Activated CD8-positive, alpha-beta T cell treated with anti-CD3 and anti-CD28 coated beads for 36 hours (primary cell): ENCODE results near the gene ADAM22. TPM values are rescaled to one million over a fixed set of nuclear protein-coding genes. Genes with fewer than 3 reads are reported as not detected.

ENCODE experiments used
- ATAC-seq: fragments of 200-7000 bp; cut with Tn5 transposase; one replicate; pipeline ENCODE4 v1.10.0; 2021; ENCODE audit warnings: mild to moderate bottlenecking, moderate library complexity
- CTCF ChIA-PET: fragments of 350-600 bp; sonication (Branson Sonifier 250); formaldehyde crosslinking; loops from one replicate; lab custom pipeline; 2021; ENCODE audit warnings: antibody characterized with exemption; lab: Charles Lee
- POLR2A ChIA-PET: fragments of 350-600 bp; sonication (Branson Sonifier 250); formaldehyde crosslinking; loops from one replicate; lab custom pipeline; 2021; ENCODE audit warnings: antibody characterized with exemption; lab: Charles Lee
- DNase-seq: peaks from one replicate; pipeline ENCODE4 v3.0.0-alpha.2; 2020
- H3K27ac Mint-ChIP-seq: one replicate; pipeline ENCODE4 v1.8.0; 2021; ENCODE audit warnings: mild to moderate bottlenecking, mixed read lengths
- H3K27me3 Mint-ChIP-seq: one replicate; pipeline ENCODE4 v1.8.0; 2021; ENCODE audit warnings: mixed read lengths
- H3K36me3 Mint-ChIP-seq: one replicate; pipeline ENCODE4 v1.8.0; 2021; ENCODE audit warnings: low read depth, mixed read lengths
- H3K4me1 Mint-ChIP-seq: one replicate; pipeline ENCODE4 v1.8.0; 2021; ENCODE audit warnings: low read depth, mixed read lengths
- H3K4me3 Mint-ChIP-seq: one replicate; pipeline ENCODE4 v1.8.0; 2021; ENCODE audit warnings: mild to moderate bottlenecking, moderate library complexity, mixed read lengths
- H3K9me3 Mint-ChIP-seq: one replicate; pipeline ENCODE4 v1.8.0; 2021; ENCODE audit warnings: mixed read lengths
- intact Hi-C: fragments of 100-400 bp; cut with micrococcal nuclease; formaldehyde crosslinking; loops from one replicate; pipeline ENCODE4 v1.10.0; 2022
- total RNA-seq, 2 experiments: library from RNA; stranded (reverse); gene quantifications; one replicate each; pipeline ENCODE4 v1.2.3, GENCODE V29; 2021
- TF ChIP-seq, protein P1 (sequence below): fragments of 200-600 bp; IDR thresholded peaks from one replicate; pipeline ENCODE4 v1.8.0; 2022; ENCODE audit warnings: antibody characterized with exemption, mild to moderate bottlenecking

ADAM22 gene
- total RNA-seq, 2 experiments from 2014 or later = 2.3 to 3.0 TPM

DNA sequence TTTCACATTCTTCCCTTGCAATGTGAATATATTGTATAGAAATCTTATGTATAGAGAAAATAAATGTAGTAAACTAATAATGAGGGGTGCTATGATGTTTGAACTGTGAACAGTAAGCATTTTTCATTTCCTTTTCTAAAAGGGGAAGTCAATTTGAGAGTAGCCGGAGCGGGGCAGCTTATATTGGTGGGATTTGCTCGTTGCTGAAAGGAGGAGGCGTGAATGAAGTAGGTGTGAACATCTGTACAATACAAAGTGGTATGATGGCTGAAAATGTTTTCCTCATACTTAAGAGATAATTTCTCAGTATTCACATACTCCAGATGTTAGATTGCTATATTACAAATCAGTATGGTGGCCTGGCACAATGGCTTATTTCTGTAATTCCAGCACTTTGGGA, 198.7 kb downstream of the ADAM22 start:
- intact Hi-C loops = no loop called here
- Mint-ChIP-seq H3K4me3 (no peak overlapping the region), H3K27ac (no peak overlapping the region), H3K9me3 (no peaks in the 10 kb centered on the region), H3K36me3 (no peaks in the 10 kb centered on the region), H3K4me1 (no peaks in the 10 kb centered on the region), H3K27me3 (no peaks in the 10 kb centered on the region)
- ChIA-PET CTCF (no interaction called here), POLR2A (no interaction called here)
- DNase-seq = no peak
- TF ChIP-seq, protein P1, sequence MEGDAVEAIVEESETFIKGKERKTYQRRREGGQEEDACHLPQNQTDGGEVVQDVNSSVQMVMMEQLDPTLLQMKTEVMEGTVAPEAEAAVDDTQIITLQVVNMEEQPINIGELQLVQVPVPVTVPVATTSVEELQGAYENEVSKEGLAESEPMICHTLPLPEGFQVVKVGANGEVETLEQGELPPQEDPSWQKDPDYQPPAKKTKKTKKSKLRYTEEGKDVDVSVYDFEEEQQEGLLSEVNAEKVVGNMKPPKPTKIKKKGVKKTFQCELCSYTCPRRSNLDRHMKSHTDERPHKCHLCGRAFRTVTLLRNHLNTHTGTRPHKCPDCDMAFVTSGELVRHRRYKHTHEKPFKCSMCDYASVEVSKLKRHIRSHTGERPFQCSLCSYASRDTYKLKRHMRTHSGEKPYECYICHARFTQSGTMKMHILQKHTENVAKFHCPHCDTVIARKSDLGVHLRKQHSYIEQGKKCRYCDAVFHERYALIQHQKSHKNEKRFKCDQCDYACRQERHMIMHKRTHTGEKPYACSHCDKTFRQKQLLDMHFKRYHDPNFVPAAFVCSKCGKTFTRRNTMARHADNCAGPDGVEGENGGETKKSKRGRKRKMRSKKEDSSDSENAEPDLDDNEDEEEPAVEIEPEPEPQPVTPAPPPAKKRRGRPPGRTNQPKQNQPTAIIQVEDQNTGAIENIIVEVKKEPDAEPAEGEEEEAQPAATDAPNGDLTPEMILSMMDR = no peak
- no peak for ATAC-seq

DNA sequence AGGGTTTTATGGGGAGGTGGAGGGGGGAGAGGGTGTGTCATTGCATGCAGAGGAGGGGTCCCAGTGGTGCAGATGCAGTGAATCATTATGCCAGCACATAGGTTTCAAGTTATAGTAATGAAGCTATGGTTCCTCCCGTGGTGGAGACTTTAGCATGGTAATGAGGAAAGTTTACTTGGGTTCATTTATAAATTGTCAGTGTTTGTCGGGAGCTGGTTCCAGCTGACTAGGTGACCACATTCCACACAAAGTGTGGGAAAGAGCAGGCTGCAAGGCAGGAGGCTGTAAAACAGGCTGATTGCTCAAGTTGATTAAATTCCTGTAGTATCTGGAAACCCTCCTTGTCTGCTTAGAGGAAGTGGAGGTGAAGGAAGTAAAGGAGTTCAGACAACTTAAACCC, 206.9 kb downstream of the ADAM22 start:
- no peaks in the 10 kb centered on the region for H3K36me3 Mint-ChIP-seq
- TF ChIP-seq, protein P1 = no peak
- ATAC-seq = no peak
- H3K27ac Mint-ChIP-seq = no peak overlapping the region
- ChIA-PET POLR2A (no interaction called here), CTCF (interaction anchor here (0.9 to 1.6 kb wide), 2 partner anchors 16 to 29 kb away, joined by 3 to 5 read pairs; no protein-coding TSS in a partner anchor)
- no peaks in the 10 kb centered on the region for H3K9me3 Mint-ChIP-seq
- H3K4me1 Mint-ChIP-seq = no peaks in the 10 kb centered on the region
- no peak overlapping the region for H3K4me3 Mint-ChIP-seq
- H3K27me3 Mint-ChIP-seq = no peaks in the 10 kb centered on the region
- intact Hi-C loops = no loop called here
- DNase-seq = no peak

DNA sequence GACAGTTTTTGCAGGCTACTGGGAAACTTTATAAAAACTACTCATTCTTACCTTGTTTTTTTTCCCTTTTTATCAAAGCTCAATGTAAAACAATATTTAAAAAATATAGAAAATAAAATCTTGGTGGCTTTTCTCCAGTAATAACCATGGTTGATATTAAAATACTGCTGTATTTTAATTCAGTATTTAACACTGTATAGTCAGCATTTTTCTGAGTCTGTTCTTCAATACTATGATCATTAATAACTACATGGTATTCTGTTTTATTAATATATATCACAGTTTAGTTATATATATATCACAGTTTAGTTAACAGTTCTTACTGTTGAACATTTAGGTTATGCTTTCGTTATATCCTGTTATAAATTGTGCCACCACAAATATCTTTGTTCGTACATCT, 207.4 kb downstream of the ADAM22 start:
- CTCF ChIA-PET = interaction anchor here (0.9 to 1.6 kb wide), 2 partner anchors 15 to 28 kb away, joined by 3 to 5 read pairs; no protein-coding TSS in a partner anchor
- ATAC-seq (no peak), DNase-seq (no peak)
- H3K27ac Mint-ChIP-seq = no peak overlapping the region
- H3K9me3 Mint-ChIP-seq = no peaks in the 10 kb centered on the region
- H3K27me3 Mint-ChIP-seq = no peaks in the 10 kb centered on the region
- no peaks in the 10 kb centered on the region for H3K36me3 Mint-ChIP-seq
- H3K4me3 Mint-ChIP-seq = no peak overlapping the region
- intact Hi-C loops = no loop called here
- POLR2A ChIA-PET = no interaction called here
- H3K4me1 Mint-ChIP-seq = no peaks in the 10 kb centered on the region
- TF ChIP-seq, protein P1 = no peak

DNA sequence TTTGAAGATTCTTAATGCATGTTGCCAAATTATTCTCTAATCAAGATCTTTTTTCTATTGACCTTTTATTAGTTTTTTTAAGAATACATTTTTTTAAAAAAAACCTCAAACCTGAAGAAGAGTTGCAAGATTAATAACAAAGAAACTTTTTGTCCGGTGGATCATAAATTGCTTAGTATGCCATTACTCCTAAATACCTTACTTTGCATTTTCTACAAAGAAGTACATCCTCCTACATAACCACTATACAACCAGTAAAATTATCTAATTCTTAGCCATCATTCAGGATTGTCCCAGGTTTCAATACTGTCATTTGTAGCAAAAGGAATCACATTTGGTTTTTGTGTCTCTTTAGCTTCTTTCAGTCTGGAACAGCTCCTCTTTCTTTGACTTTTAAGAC, 207.9 kb downstream of the ADAM22 start:
- CTCF ChIA-PET = no interaction called here
- intact Hi-C loops = no loop called here
- ATAC-seq = no peak
- DNase-seq = no peak
- no peak overlapping the region for H3K27ac Mint-ChIP-seq
- TF ChIP-seq, protein P1 = no peak
- H3K4me3 Mint-ChIP-seq = no peak overlapping the region
- H3K4me1 Mint-ChIP-seq = no peaks in the 10 kb centered on the region
- no peaks in the 10 kb centered on the region for H3K9me3 Mint-ChIP-seq
- H3K36me3 Mint-ChIP-seq = no peaks in the 10 kb centered on the region
- no peaks in the 10 kb centered on the region for H3K27me3 Mint-ChIP-seq
- POLR2A ChIA-PET = no interaction called here

DNA sequence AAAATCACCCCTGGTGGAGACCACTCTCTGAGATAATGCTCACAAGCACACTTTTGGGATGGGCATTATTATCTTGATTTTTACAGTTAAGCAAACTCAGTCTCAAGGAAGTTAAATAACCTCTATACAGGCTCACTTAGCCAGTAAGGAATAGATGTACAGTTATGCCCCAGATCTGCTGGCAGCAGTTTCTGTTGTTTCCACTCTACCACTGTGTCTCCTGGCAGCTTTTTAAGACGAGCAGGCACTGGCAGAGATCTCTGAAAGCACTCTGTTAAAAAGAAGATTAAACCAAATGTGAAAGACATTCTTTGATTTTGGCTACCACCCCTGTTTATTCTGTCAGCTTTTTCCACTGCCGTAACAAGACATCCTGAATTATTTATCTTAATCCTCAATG, 212.6 kb downstream of the ADAM22 start:
- H3K27me3 Mint-ChIP-seq = no peaks in the 10 kb centered on the region
- POLR2A ChIA-PET = no interaction called here
- H3K9me3 Mint-ChIP-seq = no peaks in the 10 kb centered on the region
- ATAC-seq (no peak), DNase-seq (no peak)
- H3K4me1 Mint-ChIP-seq = no peaks in the 10 kb centered on the region
- intact Hi-C loops = no loop called here
- CTCF ChIA-PET = no interaction called here
- no peaks in the 10 kb centered on the region for H3K36me3 Mint-ChIP-seq
- H3K27ac Mint-ChIP-seq = no peak overlapping the region
- TF ChIP-seq, protein P1 = no peak
- no peak overlapping the region for H3K4me3 Mint-ChIP-seq
